GM21423 (cell line): ENCODE results near the gene PAMR1.
"Not testable (repeated sequence)": the region's sequence is repeated elsewhere in the genome, so short reads cannot be mapped to it uniquely, and the experiment has no call there.

Source experiments
- ATAC-seq: cut with Tn5 transposase; IDR thresholded peaks from one replicate; pipeline ENCODE4 v1.9.1; 2021; ENCODE audit warnings: mild to moderate bottlenecking, moderate library complexity; ENCODE audit not compliant: unreplicated experiment

The PAMR1 gene

GRCh38 chr11:35545391-35546003 lies 20.1 kb upstream of the PAMR1 start:
- no peak for ATAC-seq

- ATAC-seq: no peak
Measured at GRCh38 chr11:35543481-35543880, 18.1 kb upstream of the PAMR1 start.

GRCh38 chr11:35541621-35542375 lies 16.4 kb upstream of the PAMR1 start:
- ATAC-seq: no peak

GRCh38 chr11:35540526-35540925 lies 15.1 kb upstream of the PAMR1 start:
- no peak for ATAC-seq

GRCh38 chr11:35539781-35540281 lies 14.4 kb upstream of the PAMR1 start:
- no peak for ATAC-seq

- ATAC-seq: no peak
Measured at GRCh38 chr11:35539256-35539655, 13.8 kb upstream of the PAMR1 start.

GRCh38 chr11:35536470-35536869 lies 11.1 kb upstream of the PAMR1 start:
- no peak for ATAC-seq

GRCh38 chr11:35531246-35531645 lies 5.8 kb upstream of the PAMR1 start:
- no peak for ATAC-seq

GRCh38 chr11:35529971-35530495 lies 4.6 kb upstream of the PAMR1 start:
- no peak for ATAC-seq

GRCh38 chr11:35526370-35526792 lies 965 bp upstream of the PAMR1 start:
- no peak for ATAC-seq

- no peak for ATAC-seq
Measured at GRCh38 chr11:35524780-35525179, 636 bp downstream of the PAMR1 start.

- no peak for ATAC-seq
Measured at GRCh38 chr11:35523861-35524260, 1.6 kb downstream of the PAMR1 start.

- ATAC-seq: no peak
Measured at GRCh38 chr11:35523331-35523768, 2.1 kb downstream of the PAMR1 start.

GRCh38 chr11:35522091-35522490 lies 3.3 kb downstream of the PAMR1 start:
- ATAC-seq: not testable (repeated sequence)

- ATAC-seq: no peak
Measured at GRCh38 chr11:35520376-35520775, 5.0 kb downstream of the PAMR1 start.

GRCh38 chr11:35518766-35519165 lies 6.7 kb downstream of the PAMR1 start:
- no peak for ATAC-seq

GRCh38 chr11:35517481-35517880 lies 7.9 kb downstream of the PAMR1 start:
- ATAC-seq: no peak

GRCh38 chr11:35516403-35516802 lies 9.0 kb downstream of the PAMR1 start:
- ATAC-seq: no peak

- ATAC-seq: no peak
Measured at GRCh38 chr11:35515224-35515623, 10.2 kb downstream of the PAMR1 start.

- ATAC-seq: no peak
Measured at GRCh38 chr11:35514481-35514880, 10.9 kb downstream of the PAMR1 start.

GRCh38 chr11:35511666-35512065 lies 13.8 kb downstream of the PAMR1 start:
- ATAC-seq: no peak

- ATAC-seq: no peak
Measured at GRCh38 chr11:35507688-35508087, 17.7 kb downstream of the PAMR1 start.
